Stimulated activated CD8-positive, alpha-beta memory T cell treated with anti-CD3 and anti-CD28 coated beads, Interleukin-4, amount 100 ng/mL, for 1 hour (primary cell): ENCODE measurements around the gene CRYGB.
"Not testable (repeated sequence)": the region's sequence is repeated elsewhere in the genome, so short reads cannot be mapped to it uniquely, and the experiment has no call there.

Experiments used
- DNase-seq, 2 donors: peaks; one replicate each; pipeline ENCODE4 v3.0.0-alpha.2; 2020; ENCODE audit warnings: low read depth in 2 of 2, low spot score in 1 of 2

CRYGB gene

DNA sequence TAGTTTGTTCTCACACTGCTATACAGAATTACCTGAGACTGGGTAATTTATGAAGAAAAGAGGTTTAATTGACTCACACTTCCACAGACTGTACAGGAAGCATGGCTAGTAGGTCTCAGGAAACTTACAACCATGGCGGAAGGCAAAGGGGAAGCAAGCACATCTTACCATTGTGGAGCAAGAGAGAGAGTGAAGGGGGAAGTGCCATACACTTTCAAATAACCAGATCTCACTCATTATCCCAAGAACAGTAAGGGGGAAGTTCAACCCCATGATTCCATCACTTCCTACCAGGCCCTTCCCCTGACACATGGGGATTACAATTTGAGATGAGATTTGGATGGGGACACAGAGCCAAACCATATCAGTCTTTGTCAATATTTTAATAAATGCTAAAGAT is 5.0 kb upstream of the CRYGB start:
- no peak for DNase-seq

- DNase-seq: no peak
Observed at GRCh38 chr2:208150094-208150493, 4.1 kb upstream of the CRYGB start.

DNA sequence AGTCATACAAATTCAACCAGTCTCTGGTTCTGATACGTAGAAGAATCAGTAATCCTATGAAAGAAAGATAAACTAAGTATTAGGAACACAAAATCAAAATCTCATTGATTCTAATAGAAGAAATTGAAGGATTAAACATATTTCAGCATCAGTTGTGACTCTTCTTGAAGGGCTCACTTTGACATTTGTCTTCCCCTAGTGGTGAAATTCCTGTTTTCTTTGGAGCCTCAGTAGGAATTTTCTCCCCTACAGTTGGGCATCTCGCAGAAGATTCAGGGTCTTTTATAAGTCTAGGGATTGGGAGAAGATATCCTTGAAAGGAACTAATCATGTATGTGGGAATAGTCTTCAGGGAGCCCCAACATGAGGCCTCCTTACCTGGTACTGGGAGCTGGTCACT is 2.8 kb upstream of the CRYGB start:
- no peak for DNase-seq

DNA sequence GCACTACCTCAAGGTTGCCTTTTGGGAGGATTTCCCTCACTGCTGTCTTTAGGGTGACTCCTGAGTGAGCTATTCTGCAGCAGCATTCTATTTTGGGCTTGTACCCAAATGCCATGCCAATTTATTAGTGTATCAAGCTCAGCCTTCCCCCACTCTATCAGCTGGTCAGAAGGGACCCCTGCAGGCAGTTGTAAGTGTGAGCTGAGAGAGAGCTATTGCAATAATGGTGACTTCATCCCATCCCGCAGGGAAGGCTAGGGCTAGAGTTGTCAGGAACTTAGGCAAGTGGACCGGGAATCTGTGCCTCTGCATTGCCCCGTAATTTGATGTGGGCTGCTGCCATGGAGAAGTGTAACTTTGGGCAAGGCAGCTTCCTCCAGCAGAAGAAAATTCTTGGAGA is 1.8 kb upstream of the CRYGB start:
- no peak for DNase-seq

GRCh38 chr2:208147008-208147407 is 1.1 kb upstream of the CRYGB start:
- no peak for DNase-seq

- no peak for DNase-seq
Observed at GRCh38 chr2:208142925-208143799, 2.8 kb downstream of the CRYGB start.

- no peak for DNase-seq
Observed at GRCh38 chr2:208142240-208142924, 3.6 kb downstream of the CRYGB start.

DNA sequence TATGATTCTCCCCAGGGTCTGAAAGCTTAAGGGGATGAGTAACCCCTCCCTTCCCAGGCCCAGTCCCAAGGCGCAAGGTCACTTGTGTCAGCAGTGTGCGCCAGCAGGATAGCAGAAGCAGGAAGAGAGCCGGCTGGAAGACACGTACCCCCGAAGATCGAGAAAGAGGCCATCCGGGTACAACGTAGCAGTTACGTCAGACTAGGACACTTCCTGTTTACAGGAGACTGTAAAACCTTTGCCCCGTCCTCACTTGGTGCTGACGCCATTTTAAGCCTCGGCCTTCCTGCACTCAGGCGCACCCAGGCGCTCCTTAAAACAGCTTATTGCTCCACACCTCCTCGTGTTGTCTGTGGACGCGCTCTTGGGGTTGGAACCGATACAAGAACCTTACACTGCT is 6.5 kb downstream of the CRYGB start:
- DNase-seq: no peak

GRCh38 chr2:208138334-208138733 is 7.6 kb downstream of the CRYGB start:
- DNase-seq: not testable (repeated sequence)

DNA sequence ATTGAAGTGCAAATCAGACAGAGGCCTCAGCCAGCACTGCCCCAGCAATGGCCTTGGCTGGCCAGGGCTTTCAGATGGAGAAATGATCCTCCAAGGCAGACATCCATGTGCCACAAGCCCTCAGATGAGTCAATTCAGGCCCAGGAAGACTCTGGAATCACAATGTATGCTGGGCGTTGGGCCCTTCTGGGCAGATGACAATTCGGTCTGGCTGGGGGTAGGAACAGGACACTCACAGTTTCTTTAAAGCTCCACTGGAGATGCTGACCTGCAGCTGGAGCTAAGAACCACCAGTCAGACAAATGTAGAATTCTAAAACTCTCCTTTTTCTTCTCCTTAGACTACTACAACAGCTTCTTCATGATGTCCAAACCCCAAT is 9.3 kb downstream of the CRYGB start:
- DNase-seq: no peak

GRCh38 chr2:208135794-208136715 is 9.9 kb downstream of the CRYGB start:
- DNase-seq: no peak

- DNase-seq: no peak
Observed at GRCh38 chr2:208134928-208135586, 10.9 kb downstream of the CRYGB start.

- DNase-seq: no peak
Observed at GRCh38 chr2:208130712-208131110, 15.2 kb downstream of the CRYGB start.

GRCh38 chr2:208129744-208130711 is 15.9 kb downstream of the CRYGB start, which contains the start of gene CRYGC:
Gene CRYGC (minus strand): TSS chr2:208129828. CDS start chr2:208129792, 36 bp downstream.
- no peak for DNase-seq

GRCh38 chr2:208128136-208128535 is 17.8 kb downstream of the CRYGB start:
- DNase-seq: no peak

DNA sequence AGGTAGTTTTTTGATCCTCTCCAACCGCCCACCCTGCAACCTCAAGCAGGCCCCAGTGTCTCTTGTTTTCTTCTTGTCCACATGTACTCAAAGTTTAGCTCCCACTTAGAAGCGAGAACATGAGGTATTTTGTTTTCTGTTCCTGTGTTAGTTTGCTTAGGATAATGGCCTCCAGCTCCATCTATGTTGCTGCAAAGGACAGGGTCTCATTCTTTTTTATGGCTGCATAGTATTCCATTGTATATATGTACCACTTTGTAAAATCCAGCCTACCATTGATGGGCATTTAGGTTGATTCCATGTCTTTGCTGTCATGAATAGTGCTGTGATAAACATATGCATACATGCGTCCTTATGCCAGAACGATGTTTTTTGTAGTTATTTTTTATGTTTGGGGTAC is 18.9 kb downstream of the CRYGB start:
- DNase-seq: no peak

GRCh38 chr2:208125251-208125650 is 20.7 kb downstream of the CRYGB start:
- no peak for DNase-seq

- DNase-seq: not testable (repeated sequence)
Observed at GRCh38 chr2:208124013-208124715, 21.8 kb downstream of the CRYGB start, which contains the start of gene CRYGD. Gene CRYGD (minus strand): TSS chr2:208124524. CDS start chr2:208124473, 51 bp downstream.

DNA sequence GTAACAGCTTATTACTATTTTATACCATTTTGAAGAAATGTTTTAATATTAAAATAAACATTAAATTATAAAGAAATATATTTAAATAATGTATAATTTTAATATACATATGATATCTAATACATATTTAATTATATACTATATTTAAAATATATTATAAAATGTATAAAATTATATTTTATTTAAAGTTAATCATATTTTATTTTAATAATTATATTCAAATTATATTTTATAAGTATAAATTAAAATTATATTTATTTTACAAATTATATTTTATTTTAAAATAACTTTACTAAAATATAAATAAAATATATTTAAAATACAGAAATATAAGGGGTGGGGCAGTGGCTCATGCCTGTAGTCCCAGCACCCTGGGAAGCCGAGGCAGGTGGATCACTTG is 23.7 kb downstream of the CRYGB start:
- DNase-seq: no peak
